Activated naive CD4-positive, alpha-beta T cell treated with anti-CD3 and anti-CD28 coated beads, Interleukin-2, amount 50 U/mL, for 16 hours (primary cell): Measurements from ENCODE around the gene SMAD5.

Source experiments
- DNase-seq: peaks from one replicate; pipeline ENCODE4 v3.0.0-alpha.2; 2020

SMAD5 gene

DNA sequence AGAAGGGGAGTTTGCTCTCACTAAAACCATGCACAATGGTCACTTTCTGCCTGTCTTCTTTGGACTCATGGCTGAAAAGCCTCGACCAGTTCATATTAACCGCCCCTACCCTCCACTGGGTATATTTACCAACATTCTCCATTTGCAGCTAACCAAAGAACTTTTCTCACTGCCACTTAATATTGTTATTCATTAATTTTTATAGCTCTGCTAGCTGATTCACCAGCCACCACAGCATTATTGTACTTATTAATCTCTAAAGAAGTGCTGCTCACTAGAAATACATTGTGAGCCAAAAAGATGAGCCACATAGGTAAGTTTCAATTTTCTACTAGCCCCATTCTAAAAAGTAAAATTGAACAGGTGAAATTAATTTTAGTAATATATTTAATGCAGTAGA, 93.8 kb downstream of the SMAD5 start:
- DNase-seq = no peak

DNA sequence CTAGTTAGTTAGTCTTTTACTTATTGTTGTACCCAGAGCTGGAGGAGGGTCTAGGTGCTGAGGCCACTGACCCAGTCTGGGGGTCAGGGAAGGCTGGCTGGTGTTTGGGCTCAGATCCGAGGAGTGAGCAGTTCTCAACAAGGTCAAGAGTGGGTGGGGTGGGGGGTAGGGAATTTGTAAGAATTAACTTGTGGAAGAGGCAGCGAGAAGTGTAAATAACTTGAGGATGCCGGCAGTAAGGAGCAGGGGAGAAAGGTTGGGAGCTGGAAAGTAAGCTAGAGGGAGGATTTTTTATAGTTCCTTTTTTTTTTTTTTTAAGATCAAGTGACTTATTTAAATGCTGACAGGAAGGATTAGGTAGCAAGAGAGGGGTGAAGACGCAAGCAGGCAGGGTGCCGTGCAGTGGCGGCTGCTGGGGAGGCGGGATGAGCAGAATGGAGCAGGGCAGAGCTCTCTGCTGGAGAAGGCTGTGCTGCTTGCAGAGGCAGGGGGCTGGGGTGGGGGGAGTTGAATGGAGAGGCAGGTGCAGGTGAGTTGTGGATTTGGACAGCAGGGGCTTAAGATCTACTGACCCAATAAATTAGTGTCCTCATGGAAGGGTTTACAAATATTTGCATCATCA, 95.6 kb downstream of the SMAD5 start:
- no peak for DNase-seq

DNA sequence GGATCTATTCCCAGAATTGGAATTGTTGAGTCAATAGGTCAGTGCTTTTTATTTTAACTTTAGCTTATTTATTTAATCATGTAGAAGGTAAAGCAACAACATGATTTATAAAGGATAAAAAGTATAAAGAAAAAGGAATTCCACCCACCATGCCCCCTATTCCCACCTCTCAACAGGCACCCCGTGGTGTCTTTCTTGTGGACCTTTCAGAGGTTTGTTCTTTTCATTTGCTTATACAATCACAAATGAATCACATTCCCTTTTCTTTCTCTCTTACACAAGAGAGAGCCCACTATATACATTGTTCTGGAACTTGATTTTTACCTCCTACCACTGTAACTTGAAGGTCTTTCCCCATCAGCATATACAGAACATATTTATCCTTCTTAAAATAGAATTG, 97.5 kb downstream of the SMAD5 start:
- DNase-seq = no peak

DNA sequence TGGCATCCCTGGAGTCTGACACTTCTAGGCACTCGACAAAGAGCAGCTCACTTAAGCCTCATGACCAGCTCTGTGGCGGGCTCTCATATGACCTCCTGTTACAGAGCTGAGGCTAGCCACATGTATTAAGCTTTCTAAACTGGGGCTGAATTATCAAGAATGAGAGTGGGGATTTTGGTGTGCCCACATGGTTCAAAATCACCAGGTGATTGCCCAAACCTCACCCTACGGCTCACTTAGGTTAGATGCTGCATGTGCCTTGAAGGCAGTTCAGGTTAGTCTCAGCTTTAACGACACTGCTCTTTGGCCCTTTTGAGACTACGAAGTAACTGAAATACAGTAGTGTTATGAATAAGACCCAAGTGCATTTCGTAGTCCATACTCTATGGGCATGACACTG, 99.7 kb downstream of the SMAD5 start:
- DNase-seq = no peak
